Measurements from ENCODE around the gene NFIA.

GRCh38 chr1:61139775-61140549, 57.6 kb downstream of the NFIA start:
- TF ChIP-seq CTCF (conservative IDR thresholded peaks at IDR 0.05; ENCODE audit: low read length) (no peak), EZH2phosphoT487 (IDR thresholded peaks at IDR 0.05; ENCODE audit: borderline replicate concordance) (no peak)

Measured in Loucy (cell line).